ENCODE results near the gene UNC13D.

DNA sequence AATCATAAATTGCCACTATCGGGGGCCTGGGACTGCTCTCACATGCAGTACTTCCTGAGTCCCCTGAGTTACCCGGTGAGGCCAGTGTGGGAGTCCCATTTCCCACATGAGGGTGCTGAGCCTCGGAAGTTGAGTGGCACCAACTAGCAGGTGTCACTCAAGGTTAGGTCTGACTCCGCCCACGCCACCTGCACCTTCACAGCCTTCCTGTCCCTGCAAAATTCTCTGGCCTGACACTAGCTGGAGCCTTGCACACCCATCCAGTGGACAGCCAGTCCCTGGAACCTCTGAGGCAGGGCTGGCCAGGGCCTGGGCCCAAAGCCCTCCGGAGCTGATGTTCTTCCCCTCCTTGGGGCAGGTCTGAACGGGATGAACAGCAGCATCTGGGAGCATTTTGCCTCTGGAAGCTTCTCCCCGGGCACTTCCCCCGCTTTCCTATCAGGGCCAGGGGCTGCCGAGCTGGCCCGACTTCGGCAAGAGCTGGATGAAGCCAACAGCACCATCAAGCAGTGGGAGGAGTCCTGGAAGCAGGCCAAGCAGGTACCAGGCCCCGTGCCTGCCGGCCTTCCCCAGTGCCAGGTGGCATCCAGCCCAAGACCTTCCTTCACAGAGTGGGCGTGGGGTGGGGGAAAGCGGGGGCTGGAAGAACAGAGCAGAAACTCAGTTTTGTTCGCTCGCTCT is 21.9 kb downstream of the UNC13D start:
- TF ChIP-seq, protein P1, sequence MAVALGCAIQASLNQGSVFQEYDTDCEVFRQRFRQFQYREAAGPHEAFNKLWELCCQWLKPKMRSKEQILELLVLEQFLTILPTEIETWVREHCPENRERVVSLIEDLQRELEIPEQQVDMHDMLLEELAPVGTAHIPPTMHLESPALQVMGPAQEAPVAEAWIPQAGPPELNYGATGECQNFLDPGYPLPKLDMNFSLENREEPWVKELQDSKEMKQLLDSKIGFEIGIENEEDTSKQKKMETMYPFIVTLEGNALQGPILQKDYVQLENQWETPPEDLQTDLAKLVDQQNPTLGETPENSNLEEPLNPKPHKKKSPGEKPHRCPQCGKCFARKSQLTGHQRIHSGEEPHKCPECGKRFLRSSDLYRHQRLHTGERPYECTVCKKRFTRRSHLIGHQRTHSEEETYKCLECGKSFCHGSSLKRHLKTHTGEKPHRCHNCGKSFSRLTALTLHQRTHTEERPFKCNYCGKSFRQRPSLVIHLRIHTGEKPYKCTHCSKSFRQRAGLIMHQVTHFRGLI (tag by site-specific recombination; IDR thresholded peaks at IDR 0.05): no peak
- TF ChIP-seq ZNF747 (tag by site-specific recombination; IDR thresholded peaks at IDR 0.05): no peak
- TF ChIP-seq ZNF394 (tag by site-specific recombination; IDR thresholded peaks at IDR 0.05; ENCODE audit: borderline replicate concordance): no peak
- no peak for TF ChIP-seq GFI1B (tag by site-specific recombination; IDR thresholded peaks at IDR 0.05)
- TF ChIP-seq, protein P2, sequence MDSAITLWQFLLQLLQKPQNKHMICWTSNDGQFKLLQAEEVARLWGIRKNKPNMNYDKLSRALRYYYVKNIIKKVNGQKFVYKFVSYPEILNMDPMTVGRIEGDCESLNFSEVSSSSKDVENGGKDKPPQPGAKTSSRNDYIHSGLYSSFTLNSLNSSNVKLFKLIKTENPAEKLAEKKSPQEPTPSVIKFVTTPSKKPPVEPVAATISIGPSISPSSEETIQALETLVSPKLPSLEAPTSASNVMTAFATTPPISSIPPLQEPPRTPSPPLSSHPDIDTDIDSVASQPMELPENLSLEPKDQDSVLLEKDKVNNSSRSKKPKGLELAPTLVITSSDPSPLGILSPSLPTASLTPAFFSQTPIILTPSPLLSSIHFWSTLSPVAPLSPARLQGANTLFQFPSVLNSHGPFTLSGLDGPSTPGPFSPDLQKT (IDR thresholded peaks at IDR 0.05; ENCODE audit: borderline replicate concordance, low read depth, low read length): no peak
- TF ChIP-seq, protein P3, sequence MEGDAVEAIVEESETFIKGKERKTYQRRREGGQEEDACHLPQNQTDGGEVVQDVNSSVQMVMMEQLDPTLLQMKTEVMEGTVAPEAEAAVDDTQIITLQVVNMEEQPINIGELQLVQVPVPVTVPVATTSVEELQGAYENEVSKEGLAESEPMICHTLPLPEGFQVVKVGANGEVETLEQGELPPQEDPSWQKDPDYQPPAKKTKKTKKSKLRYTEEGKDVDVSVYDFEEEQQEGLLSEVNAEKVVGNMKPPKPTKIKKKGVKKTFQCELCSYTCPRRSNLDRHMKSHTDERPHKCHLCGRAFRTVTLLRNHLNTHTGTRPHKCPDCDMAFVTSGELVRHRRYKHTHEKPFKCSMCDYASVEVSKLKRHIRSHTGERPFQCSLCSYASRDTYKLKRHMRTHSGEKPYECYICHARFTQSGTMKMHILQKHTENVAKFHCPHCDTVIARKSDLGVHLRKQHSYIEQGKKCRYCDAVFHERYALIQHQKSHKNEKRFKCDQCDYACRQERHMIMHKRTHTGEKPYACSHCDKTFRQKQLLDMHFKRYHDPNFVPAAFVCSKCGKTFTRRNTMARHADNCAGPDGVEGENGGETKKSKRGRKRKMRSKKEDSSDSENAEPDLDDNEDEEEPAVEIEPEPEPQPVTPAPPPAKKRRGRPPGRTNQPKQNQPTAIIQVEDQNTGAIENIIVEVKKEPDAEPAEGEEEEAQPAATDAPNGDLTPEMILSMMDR (tag by site-specific recombination; IDR thresholded peaks at IDR 0.05): no peak
- TF ChIP-seq, protein P4, sequence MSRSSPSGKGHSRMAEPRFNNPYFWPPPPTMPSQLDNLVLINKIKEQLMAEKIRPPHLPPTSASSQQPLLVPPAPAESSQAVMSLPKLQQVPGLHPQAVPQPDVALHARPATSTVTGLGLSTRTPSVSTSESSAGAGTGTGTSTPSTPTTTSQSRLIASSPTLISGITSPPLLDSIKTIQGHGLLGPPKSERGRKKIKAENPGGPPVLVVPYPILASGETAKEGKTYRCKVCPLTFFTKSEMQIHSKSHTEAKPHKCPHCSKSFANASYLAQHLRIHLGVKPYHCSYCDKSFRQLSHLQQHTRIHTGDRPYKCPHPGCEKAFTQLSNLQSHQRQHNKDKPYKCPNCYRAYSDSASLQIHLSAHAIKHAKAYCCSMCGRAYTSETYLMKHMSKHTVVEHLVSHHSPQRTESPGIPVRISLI (tag by site-specific recombination; IDR thresholded peaks at IDR 0.05): no peak
- TF ChIP-seq, protein P5, sequence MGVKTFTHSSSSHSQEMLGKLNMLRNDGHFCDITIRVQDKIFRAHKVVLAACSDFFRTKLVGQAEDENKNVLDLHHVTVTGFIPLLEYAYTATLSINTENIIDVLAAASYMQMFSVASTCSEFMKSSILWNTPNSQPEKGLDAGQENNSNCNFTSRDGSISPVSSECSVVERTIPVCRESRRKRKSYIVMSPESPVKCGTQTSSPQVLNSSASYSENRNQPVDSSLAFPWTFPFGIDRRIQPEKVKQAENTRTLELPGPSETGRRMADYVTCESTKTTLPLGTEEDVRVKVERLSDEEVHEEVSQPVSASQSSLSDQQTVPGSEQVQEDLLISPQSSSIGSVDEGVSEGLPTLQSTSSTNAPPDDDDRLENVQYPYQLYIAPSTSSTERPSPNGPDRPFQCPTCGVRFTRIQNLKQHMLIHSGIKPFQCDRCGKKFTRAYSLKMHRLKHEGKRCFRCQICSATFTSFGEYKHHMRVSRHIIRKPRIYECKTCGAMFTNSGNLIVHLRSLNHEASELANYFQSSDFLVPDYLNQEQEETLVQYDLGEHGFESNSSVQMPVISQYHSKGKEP (tag by site-specific recombination; IDR thresholded peaks at IDR 0.05): no peak
- TF ChIP-seq ZNF10 (tag by site-specific recombination; IDR thresholded peaks at IDR 0.05): no peak
- no peak for TF ChIP-seq ZNF610 (tag by site-specific recombination; IDR thresholded peaks at IDR 0.05; ENCODE audit: borderline replicate concordance)
- TF ChIP-seq, protein P6, sequence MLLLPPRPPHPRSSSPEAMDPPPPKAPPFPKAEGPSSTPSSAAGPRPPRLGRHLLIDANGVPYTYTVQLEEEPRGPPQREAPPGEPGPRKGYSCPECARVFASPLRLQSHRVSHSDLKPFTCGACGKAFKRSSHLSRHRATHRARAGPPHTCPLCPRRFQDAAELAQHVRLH (tag by site-specific recombination; IDR thresholded peaks at IDR 0.05): no peak
- TF ChIP-seq, protein P7, sequence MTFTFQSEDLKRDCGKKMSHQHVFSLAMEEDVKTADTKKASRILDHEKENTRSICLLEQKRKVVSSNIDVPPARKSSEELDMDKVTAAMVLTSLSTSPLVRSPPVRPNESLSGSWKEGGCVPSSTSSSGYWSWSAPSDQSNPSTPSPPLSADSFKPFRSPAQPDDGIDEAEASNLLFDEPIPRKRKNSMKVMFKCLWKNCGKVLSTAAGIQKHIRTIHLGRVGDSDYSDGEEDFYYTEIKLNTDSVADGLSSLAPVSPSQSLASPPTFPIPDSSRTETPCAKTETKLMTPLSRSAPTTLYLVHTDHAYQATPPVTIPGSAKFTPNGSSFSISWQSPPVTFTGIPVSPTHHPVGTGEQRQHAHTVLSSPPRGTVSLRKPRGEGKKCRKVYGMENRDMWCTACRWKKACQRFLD (tag by site-specific recombination; IDR thresholded peaks at IDR 0.05): no peak
- no peak for TF ChIP-seq ZNF560 (tag by site-specific recombination; IDR thresholded peaks at IDR 0.05; ENCODE audit: borderline replicate concordance)
- no peak for TF ChIP-seq ZNF138 (tag by site-specific recombination; IDR thresholded peaks at IDR 0.05; ENCODE audit: borderline replicate concordance)

All from HEK293 (cell line).